ENCODE measurements around the gene CCDC124.

- no peak for TF ChIP-seq POLR2A (IDR thresholded peaks at IDR 0.05; ENCODE audit: low read length)
- no peak for TF ChIP-seq GATA1 (IDR thresholded peaks at IDR 0.05; ENCODE audit: low read depth, low read length)
Measured at GRCh38 chr19:17950310-17951156, 17.7 kb downstream of the CCDC124 start.

All from erythroblast (primary cell).